BLaER1 treated with 17β-estradiol and CSF1 and Interleukin-3, amounts not matched to agents 10 nM and 100 nM (cell line): ENCODE results near the gene ADAMTSL1.

Experiments
- H3K27ac ChIP-seq, 11 experiments: shearing (Covaris generic); formaldehyde crosslinking; 2 replicates each; pipeline ENCODE4 v1.8.1; 2022
- H3K27me3 ChIP-seq, 11 experiments: shearing (Covaris generic); formaldehyde crosslinking; 2 replicates each; pipeline ENCODE4 v1.8.1; 2022
- H3K36me3 ChIP-seq, 11 experiments: shearing (Covaris generic); formaldehyde crosslinking; 2 replicates each; pipeline ENCODE4 v1.8.1; 2022
- H3K4me1 ChIP-seq, 10 experiments: shearing (Covaris generic); formaldehyde crosslinking; 2 replicates each; pipeline ENCODE4 v1.8.1; 2022
- H3K4me2 ChIP-seq, 11 experiments: shearing (Covaris generic); formaldehyde crosslinking; 2 replicates each; pipeline ENCODE4 v1.8.1; 2022
- H3K4me3 ChIP-seq, 10 experiments: shearing (Covaris generic); formaldehyde crosslinking; 2 replicates each; pipeline ENCODE4 v1.8.1; 2022
- H3K9ac ChIP-seq, 11 experiments: shearing (Covaris generic); formaldehyde crosslinking; 2 replicates each; pipeline ENCODE4 v1.8.1; 2022
- H3K9me3 ChIP-seq, 11 experiments: shearing (Covaris generic); formaldehyde crosslinking; replicated peaks in 1 of 11; 2 replicates each; pipeline ENCODE4 v1.8.1; 2022
- H4K20me1 ChIP-seq, 11 experiments: shearing (Covaris generic); formaldehyde crosslinking; 2 replicates each; pipeline ENCODE4 v1.8.1; 2022
- Cebpa-rat ChIP-seq, 11 experiments: shearing (Covaris generic); IDR thresholded peaks; 2 replicates each; pipeline ENCODE4 v1.8.1; 2022

ADAMTSL1 gene

GRCh38 chr9:18492612-18493011 lies 18.7 kb downstream of the ADAMTSL1 start:
- no peak for TF ChIP-seq Cebpa-rat (IDR thresholded peaks at IDR 0.05)
- Histone ChIP-seq H3K4me1 (no peaks in the 10 kb centered on the region), H3K27ac (no peak overlapping the region)

GRCh38 chr9:18493451-18493993 lies 19.6 kb downstream of the ADAMTSL1 start:
- H3K9ac ChIP-seq: no peak overlapping the region
- H3K4me2 ChIP-seq: no peak overlapping the region
- no peaks in the 10 kb centered on the region for H3K36me3 ChIP-seq
- H3K27me3 ChIP-seq: no peaks in the 10 kb centered on the region
- H4K20me1 ChIP-seq: no peaks in the 10 kb centered on the region
- H3K4me3 ChIP-seq: no peak overlapping the region
- no peak for TF ChIP-seq Cebpa-rat (IDR thresholded peaks at IDR 0.05)
- no peaks in the 10 kb centered on the region for H3K4me1 ChIP-seq
- H3K9me3 ChIP-seq: no peaks in the 10 kb centered on the region
- H3K27ac ChIP-seq: no peak overlapping the region

More at GRCh38 chr9:18492612-18493011, 18.7 kb downstream of the ADAMTSL1 start:
- H3K9ac ChIP-seq: no peak overlapping the region
- no peaks in the 10 kb centered on the region for H3K36me3 ChIP-seq
- H3K9me3 ChIP-seq: no peaks in the 10 kb centered on the region
- H4K20me1 ChIP-seq: no peaks in the 10 kb centered on the region
- H3K27me3 ChIP-seq: no peaks in the 10 kb centered on the region
- H3K4me2 ChIP-seq: no peak overlapping the region
- H3K4me3 ChIP-seq: no peak overlapping the region

- Histone ChIP-seq H3K4me1 (no peaks in the 10 kb centered on the region), H3K27ac (no peak overlapping the region), H3K4me2 (no peak overlapping the region), H3K27me3 (no peaks in the 10 kb centered on the region), H3K9ac (no peak overlapping the region), H3K9me3 (no peaks in the 10 kb centered on the region), H3K36me3 (no peaks in the 10 kb centered on the region), H4K20me1 (no peaks in the 10 kb centered on the region), H3K4me3 (no peak overlapping the region)
- TF ChIP-seq Cebpa-rat (IDR thresholded peaks at IDR 0.05): no peak
Measured at GRCh38 chr9:18495065-18495464, 21.1 kb downstream of the ADAMTSL1 start.

- H4K20me1 ChIP-seq: no peaks in the 10 kb centered on the region
- H3K27me3 ChIP-seq: no peaks in the 10 kb centered on the region
- no peaks in the 10 kb centered on the region for H3K36me3 ChIP-seq
- no peak for TF ChIP-seq Cebpa-rat (IDR thresholded peaks at IDR 0.05)
- no peak overlapping the region for H3K4me2 ChIP-seq
- no peak overlapping the region for H3K27ac ChIP-seq
- H3K4me3 ChIP-seq: no peak overlapping the region
- no peaks in the 10 kb centered on the region for H3K9me3 ChIP-seq
- H3K9ac ChIP-seq: no peak overlapping the region
- no peaks in the 10 kb centered on the region for H3K4me1 ChIP-seq
Measured at GRCh38 chr9:18496256-18497000, 22.5 kb downstream of the ADAMTSL1 start.

GRCh38 chr9:18499062-18499461 lies 25.1 kb downstream of the ADAMTSL1 start:
- Histone ChIP-seq H3K36me3 (no peaks in the 10 kb centered on the region), H3K27ac (no peak overlapping the region)

GRCh38 chr9:18499980-18500379 lies 26.0 kb downstream of the ADAMTSL1 start:
- Histone ChIP-seq H3K4me2 (no peak overlapping the region), H4K20me1 (no peaks in the 10 kb centered on the region), H3K27ac (no peak overlapping the region)

More at GRCh38 chr9:18499062-18499461, 25.1 kb downstream of the ADAMTSL1 start:
- Histone ChIP-seq H3K9ac (no peak overlapping the region), H3K27me3 (no peaks in the 10 kb centered on the region), H3K9me3 (no peaks in the 10 kb centered on the region), H3K4me3 (no peak overlapping the region), H3K4me2 (no peak overlapping the region), H4K20me1 (no peaks in the 10 kb centered on the region), H3K4me1 (no peaks in the 10 kb centered on the region)
- no peak for TF ChIP-seq Cebpa-rat (IDR thresholded peaks at IDR 0.05)

GRCh38 chr9:18500451-18500850 lies 26.5 kb downstream of the ADAMTSL1 start:
- no peak overlapping the region for H3K4me2 ChIP-seq
- no peak for TF ChIP-seq Cebpa-rat (IDR thresholded peaks at IDR 0.05)
- H3K27ac ChIP-seq: no peak overlapping the region
- no peak overlapping the region for H3K9ac ChIP-seq
- H3K27me3 ChIP-seq: no peaks in the 10 kb centered on the region
- no peak overlapping the region for H3K4me3 ChIP-seq
- H4K20me1 ChIP-seq: no peaks in the 10 kb centered on the region
- H3K4me1 ChIP-seq: no peaks in the 10 kb centered on the region
- H3K9me3 ChIP-seq: no peaks in the 10 kb centered on the region
- no peaks in the 10 kb centered on the region for H3K36me3 ChIP-seq

More at GRCh38 chr9:18499980-18500379, 26.0 kb downstream of the ADAMTSL1 start:
- no peaks in the 10 kb centered on the region for H3K27me3 ChIP-seq
- no peak overlapping the region for H3K4me3 ChIP-seq
- H3K36me3 ChIP-seq: no peaks in the 10 kb centered on the region
- TF ChIP-seq Cebpa-rat (IDR thresholded peaks at IDR 0.05): no peak
- no peaks in the 10 kb centered on the region for H3K4me1 ChIP-seq
- no peaks in the 10 kb centered on the region for H3K9me3 ChIP-seq
- H3K9ac ChIP-seq: no peak overlapping the region

GRCh38 chr9:18501949-18502348 lies 28.0 kb downstream of the ADAMTSL1 start:
- Histone ChIP-seq H3K4me2 (no peak overlapping the region), H3K36me3 (no peaks in the 10 kb centered on the region), H3K9me3 (no peaks in the 10 kb centered on the region), H3K4me1 (no peaks in the 10 kb centered on the region), H4K20me1 (no peaks in the 10 kb centered on the region), H3K27me3 (no peaks in the 10 kb centered on the region), H3K27ac (no peak overlapping the region), H3K9ac (no peak overlapping the region), H3K4me3 (no peak overlapping the region)
- TF ChIP-seq Cebpa-rat (IDR thresholded peaks at IDR 0.05): no peak

- TF ChIP-seq Cebpa-rat (IDR thresholded peaks at IDR 0.05): no peak
- no peaks in the 10 kb centered on the region for H3K27me3 ChIP-seq
- no peak overlapping the region for H3K4me2 ChIP-seq
- no peaks in the 10 kb centered on the region for H3K36me3 ChIP-seq
- no peaks in the 10 kb centered on the region for H3K9me3 ChIP-seq
- no peaks in the 10 kb centered on the region for H3K4me1 ChIP-seq
- no peak overlapping the region for H3K27ac ChIP-seq
- no peaks in the 10 kb centered on the region for H4K20me1 ChIP-seq
- no peak overlapping the region for H3K9ac ChIP-seq
- H3K4me3 ChIP-seq: no peak overlapping the region
Measured at GRCh38 chr9:18502546-18502945, 28.6 kb downstream of the ADAMTSL1 start.

- no peak overlapping the region for H3K9ac ChIP-seq
Measured at GRCh38 chr9:18504707-18505106, 30.8 kb downstream of the ADAMTSL1 start.

More at GRCh38 chr9:18504707-18505106, 30.8 kb downstream of the ADAMTSL1 start:
- Histone ChIP-seq H3K36me3 (no peaks in the 10 kb centered on the region), H3K4me2 (no peak overlapping the region), H3K27ac (no peak overlapping the region), H3K4me1 (no peaks in the 10 kb centered on the region), H3K9me3 (peaks cover 0 to 4% (median 0%) of the 10 kb centered on the region in 11 experiments; a peak in 1 of 22 replicates), H3K4me3 (no peak overlapping the region), H3K27me3 (no peaks in the 10 kb centered on the region), H4K20me1 (no peaks in the 10 kb centered on the region)
- no peak for TF ChIP-seq Cebpa-rat (IDR thresholded peaks at IDR 0.05)
